Glutamatergic neuron (in vitro differentiated cells): ENCODE results near the gene ADGRB3. TPM values are rescaled to one million over a fixed set of nuclear protein-coding genes. Genes with fewer than 3 reads are reported as not detected.
A peak's percentile ranks its signal among the peaks of the same experiment; 100 is the strongest.
"Not testable (repeated sequence)": the region's sequence is repeated elsewhere in the genome, so short reads cannot be mapped to it uniquely, and the experiment has no call there.

ENCODE experiments used
- DNase-seq: peaks from one replicate; pipeline ENCODE4 v3.0.0; 2022
- H3K27ac Mint-ChIP-seq: one replicate; pipeline ENCODE4 v1.8.0; 2020; ENCODE audit warnings: mild to moderate bottlenecking, mixed read lengths, inconsistent platforms; ENCODE audit not compliant: unreplicated experiment
- H3K27me3 Mint-ChIP-seq: one replicate; pipeline ENCODE4 v1.8.0; 2020; ENCODE audit warnings: mild to moderate bottlenecking, moderate library complexity, mixed read lengths, inconsistent platforms; ENCODE audit not compliant: unreplicated experiment
- H3K36me3 Mint-ChIP-seq: one replicate; pipeline ENCODE4 v1.8.0; 2020; ENCODE audit warnings: mild to moderate bottlenecking, mixed read lengths, inconsistent platforms; ENCODE audit not compliant: unreplicated experiment
- H3K4me1 Mint-ChIP-seq: one replicate; pipeline ENCODE4 v1.8.0; 2020; ENCODE audit warnings: mild to moderate bottlenecking, low read depth, mixed read lengths, inconsistent platforms; ENCODE audit not compliant: unreplicated experiment
- H3K4me3 Mint-ChIP-seq: one replicate; pipeline ENCODE4 v1.8.0; 2020; ENCODE audit warnings: mild to moderate bottlenecking, mixed read lengths, inconsistent platforms; ENCODE audit not compliant: unreplicated experiment
- H3K9me3 Mint-ChIP-seq: one replicate; pipeline ENCODE4 v1.8.0; 2020; ENCODE audit warnings: mild to moderate bottlenecking, moderate library complexity, mixed read lengths, inconsistent platforms; ENCODE audit not compliant: unreplicated experiment
- total RNA-seq: library from RNA; stranded (reverse); fragmentation: NEBNext Ultra II Directional; extraction: Animal tissue kit (Norgen Biotek cat#: 25700); gene quantifications from one replicate; pipeline ENCODE4 v1.2.1, GENCODE V29; 2021; ENCODE audit not compliant: unreplicated experiment
- TF ChIP-seq, protein P1 (sequence below): fragments of 200-600 bp; sonication (generic); IDR thresholded peaks from one replicate; pipeline ENCODE4 v1.5.0; 2021; ENCODE audit not compliant: partially characterized antibody, unreplicated experiment

ADGRB3 gene
- total RNA-seq, 1 donor from 2014 or later, result 7.3 TPM

DNA sequence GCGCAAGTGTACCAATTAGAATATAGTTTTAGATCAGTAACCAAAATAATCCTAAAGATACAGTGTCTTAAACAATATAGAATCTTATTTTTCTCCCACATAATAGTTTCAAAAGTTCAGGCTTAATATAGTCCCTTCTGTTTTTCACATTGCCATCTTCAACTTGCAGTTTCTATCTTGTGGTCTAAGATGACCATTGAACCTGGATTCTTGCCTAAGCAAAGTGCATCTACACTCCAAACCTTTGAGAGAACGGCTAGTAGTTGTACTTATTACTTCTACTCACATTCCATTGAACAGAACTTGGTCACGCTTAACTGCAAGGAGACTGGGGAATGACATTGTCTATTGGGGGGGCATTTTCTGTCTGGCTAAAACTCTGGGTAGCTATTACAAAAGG, 788.7 kb downstream of the ADGRB3 start:
- Mint-ChIP-seq H3K27me3 (no peaks in the 10 kb centered on the region), H3K4me3 (no peak overlapping the region), H3K36me3 (no peaks in the 10 kb centered on the region), H3K4me1 (peaks cover 6% of the 10 kb centered on the region), H3K27ac (no peak overlapping the region), H3K9me3 (no peaks in the 10 kb centered on the region)
- no peak for DNase-seq
- TF ChIP-seq, protein P1, sequence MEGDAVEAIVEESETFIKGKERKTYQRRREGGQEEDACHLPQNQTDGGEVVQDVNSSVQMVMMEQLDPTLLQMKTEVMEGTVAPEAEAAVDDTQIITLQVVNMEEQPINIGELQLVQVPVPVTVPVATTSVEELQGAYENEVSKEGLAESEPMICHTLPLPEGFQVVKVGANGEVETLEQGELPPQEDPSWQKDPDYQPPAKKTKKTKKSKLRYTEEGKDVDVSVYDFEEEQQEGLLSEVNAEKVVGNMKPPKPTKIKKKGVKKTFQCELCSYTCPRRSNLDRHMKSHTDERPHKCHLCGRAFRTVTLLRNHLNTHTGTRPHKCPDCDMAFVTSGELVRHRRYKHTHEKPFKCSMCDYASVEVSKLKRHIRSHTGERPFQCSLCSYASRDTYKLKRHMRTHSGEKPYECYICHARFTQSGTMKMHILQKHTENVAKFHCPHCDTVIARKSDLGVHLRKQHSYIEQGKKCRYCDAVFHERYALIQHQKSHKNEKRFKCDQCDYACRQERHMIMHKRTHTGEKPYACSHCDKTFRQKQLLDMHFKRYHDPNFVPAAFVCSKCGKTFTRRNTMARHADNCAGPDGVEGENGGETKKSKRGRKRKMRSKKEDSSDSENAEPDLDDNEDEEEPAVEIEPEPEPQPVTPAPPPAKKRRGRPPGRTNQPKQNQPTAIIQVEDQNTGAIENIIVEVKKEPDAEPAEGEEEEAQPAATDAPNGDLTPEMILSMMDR, result no peak

DNA sequence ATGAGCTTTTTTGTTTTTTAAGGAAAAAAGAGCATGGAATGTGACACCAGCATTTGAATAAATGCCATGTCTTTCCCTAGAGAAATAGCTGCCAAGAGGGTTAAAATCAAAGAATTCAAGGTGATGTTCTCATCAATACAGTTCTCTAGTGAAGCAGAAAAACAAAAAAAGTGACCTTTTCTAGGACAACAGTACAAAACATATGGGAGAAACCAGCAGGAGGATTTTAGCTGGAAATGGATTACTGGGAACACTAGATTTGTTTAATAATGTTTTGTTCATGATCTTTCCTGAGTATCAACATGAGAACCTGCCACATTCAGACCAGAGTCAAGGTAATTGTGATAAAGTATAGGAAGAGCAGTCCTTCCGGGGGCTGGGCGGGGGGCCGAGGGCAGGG, 789.5 kb downstream of the ADGRB3 start:
- Mint-ChIP-seq H3K36me3 (no peaks in the 10 kb centered on the region), H3K9me3 (no peaks in the 10 kb centered on the region), H3K27me3 (no peaks in the 10 kb centered on the region), H3K27ac (no peak overlapping the region), H3K4me3 (no peak overlapping the region), H3K4me1 (peaks cover 6% of the 10 kb centered on the region)
- TF ChIP-seq, protein P1, result no peak
- DNase-seq, result no peak

DNA sequence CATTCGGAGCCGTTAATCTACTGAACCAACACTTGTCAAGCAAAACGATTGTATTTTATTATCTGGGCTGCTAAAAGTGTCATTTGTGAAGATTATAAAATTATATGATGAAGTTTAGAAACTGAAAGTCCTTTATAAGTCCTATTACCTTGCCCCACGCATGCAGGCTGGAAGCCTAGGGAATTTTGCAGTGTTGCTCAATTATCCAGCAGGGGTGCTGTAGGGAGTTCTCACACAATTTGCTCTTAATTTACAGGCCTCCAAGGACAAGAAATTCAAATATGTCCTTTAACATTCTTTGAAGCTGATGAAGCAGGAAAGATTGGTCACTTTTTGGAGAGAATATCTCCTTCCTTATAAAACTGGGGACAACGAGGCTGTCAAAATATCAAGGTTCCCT, 792.8 kb downstream of the ADGRB3 start:
- no peak overlapping the region for H3K4me3 Mint-ChIP-seq
- H3K36me3 Mint-ChIP-seq, result no peaks in the 10 kb centered on the region
- H3K9me3 Mint-ChIP-seq, result peaks cover 1% of the 10 kb centered on the region
- no peak overlapping the region for H3K27ac Mint-ChIP-seq
- H3K4me1 Mint-ChIP-seq, result peaks cover 3% of the 10 kb centered on the region
- TF ChIP-seq, protein P1, result no peak
- H3K27me3 Mint-ChIP-seq, result peaks cover 2% of the 10 kb centered on the region
- no peak for DNase-seq

DNA sequence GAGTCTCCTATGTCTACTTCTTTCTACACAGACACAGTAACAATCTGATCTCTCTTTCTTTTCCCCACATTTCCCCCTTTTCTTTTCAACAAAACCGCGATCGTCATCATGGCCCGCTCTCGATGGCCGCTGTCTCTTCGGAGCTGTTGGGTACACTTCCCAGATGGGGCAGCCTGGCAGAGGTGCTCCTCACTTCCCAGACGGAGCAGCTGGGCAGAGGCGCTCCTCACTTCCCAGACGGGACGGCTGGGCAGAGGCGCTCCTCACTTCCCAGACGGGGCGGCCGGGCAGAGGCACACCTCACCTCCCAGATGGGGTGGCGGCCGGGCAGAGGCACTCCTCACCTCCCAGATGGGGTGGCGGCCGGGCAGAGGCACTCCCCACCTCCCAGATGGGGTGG, 797.1 kb downstream of the ADGRB3 start:
- H3K36me3 Mint-ChIP-seq, DNase-seq, H3K27me3 Mint-ChIP-seq, H3K4me1 Mint-ChIP-seq, H3K4me3 Mint-ChIP-seq, H3K9me3 Mint-ChIP-seq: not testable (repeated sequence)
- peak overlapping the region; percentile 76 for H3K27ac Mint-ChIP-seq

DNA sequence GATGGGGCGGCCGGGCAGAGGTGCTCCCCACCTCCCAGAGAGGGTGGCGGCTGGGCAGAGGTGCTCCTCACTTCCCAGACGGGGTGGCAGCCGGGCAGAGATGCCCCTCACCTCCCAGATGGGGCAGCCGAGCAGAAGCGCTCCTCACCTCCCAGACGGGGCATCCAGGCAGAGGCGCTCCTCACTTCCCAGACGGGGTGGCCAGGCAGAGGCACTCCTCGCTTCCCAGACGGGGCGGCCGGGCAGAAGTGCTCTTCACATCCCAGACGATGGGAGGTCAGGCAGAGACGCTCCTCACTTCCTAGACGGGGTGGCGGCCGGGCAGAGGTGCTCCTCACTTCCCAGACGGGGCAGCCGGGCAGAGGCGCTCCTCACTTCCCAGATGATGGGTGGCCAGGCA, 798.0 kb downstream of the ADGRB3 start:
- not testable (repeated sequence) for H3K9me3 Mint-ChIP-seq, H3K4me1 Mint-ChIP-seq, H3K36me3 Mint-ChIP-seq, H3K27ac Mint-ChIP-seq, H3K4me3 Mint-ChIP-seq, DNase-seq, H3K27me3 Mint-ChIP-seq

DNA sequence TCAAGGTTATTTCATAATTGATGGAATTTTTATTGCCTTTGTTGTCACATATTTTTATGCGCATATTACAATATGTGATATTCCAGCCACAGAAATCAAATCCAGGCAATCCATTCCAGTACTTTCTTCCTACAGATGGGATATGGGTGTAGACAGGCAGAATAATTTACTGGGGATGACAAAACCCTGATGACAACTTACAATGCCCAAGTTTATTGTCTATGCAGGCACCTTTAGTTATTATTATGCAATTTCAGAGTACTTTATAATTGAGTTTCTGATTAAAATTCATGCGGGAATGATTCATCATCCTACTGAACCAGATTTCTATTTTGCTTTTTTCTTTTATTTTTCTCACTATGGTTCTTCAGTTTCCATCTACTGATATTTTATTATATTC, 803.0 kb downstream of the ADGRB3 start:
- TF ChIP-seq, protein P1, result no peak
- DNase-seq, result no peak
- peaks cover 4% of the 10 kb centered on the region for H3K9me3 Mint-ChIP-seq

More for the DNA sequence above, 803.0 kb downstream of the ADGRB3 start:
- no peaks in the 10 kb centered on the region for H3K27me3 Mint-ChIP-seq
- H3K4me3 Mint-ChIP-seq, result no peak overlapping the region
- no peaks in the 10 kb centered on the region for H3K36me3 Mint-ChIP-seq
- H3K27ac Mint-ChIP-seq, result no peak overlapping the region
- H3K4me1 Mint-ChIP-seq, result no peaks in the 10 kb centered on the region
